Suprapubic skin (tissue), 3 donors: ENCODE measurements around the gene DCLK2.

Experiments used
- CTCF ChIP-seq, 2 donors: fragments of 200-600 bp in 1 of 2; fragments of 450-650 bp in 1 of 2; sonication (generic) in 1 of 2; IDR thresholded peaks; one replicate each; pipeline ENCODE4 v1.5.1; 2016 to 2019; ENCODE audit warnings: antibody characterized with exemption in 2 of 2, mild to moderate bottlenecking in 1 of 2, moderate library complexity in 1 of 2
- POLR2A ChIP-seq, 2 donors: fragments of 450-650 bp; IDR thresholded peaks; one replicate each; pipeline ENCODE4 v1.6.1; 2017; ENCODE audit warnings: antibody characterized with exemption in 2 of 2, mild to moderate bottlenecking in 2 of 2, moderate library complexity in 2 of 2

- TF ChIP-seq CTCF (IDR thresholded peaks at IDR 0.05) = no peak
- no peak for TF ChIP-seq POLR2A (IDR thresholded peaks at IDR 0.05)
These were observed 103.3 kb downstream of the DCLK2 start for GRCh38 chr4:150181536-150181935.
